Epidermal melanocyte (primary cell): ENCODE data around the gene SEMA6A.
A peak's percentile ranks its signal among the peaks of the same experiment; 100 is the strongest.

Experiments
- DNase-seq: peaks from one replicate; pipeline ENCODE4 v3.0.0; 2011; ENCODE audit warnings: low spot score; ENCODE audit not compliant: insufficient read length

The SEMA6A gene

DNA sequence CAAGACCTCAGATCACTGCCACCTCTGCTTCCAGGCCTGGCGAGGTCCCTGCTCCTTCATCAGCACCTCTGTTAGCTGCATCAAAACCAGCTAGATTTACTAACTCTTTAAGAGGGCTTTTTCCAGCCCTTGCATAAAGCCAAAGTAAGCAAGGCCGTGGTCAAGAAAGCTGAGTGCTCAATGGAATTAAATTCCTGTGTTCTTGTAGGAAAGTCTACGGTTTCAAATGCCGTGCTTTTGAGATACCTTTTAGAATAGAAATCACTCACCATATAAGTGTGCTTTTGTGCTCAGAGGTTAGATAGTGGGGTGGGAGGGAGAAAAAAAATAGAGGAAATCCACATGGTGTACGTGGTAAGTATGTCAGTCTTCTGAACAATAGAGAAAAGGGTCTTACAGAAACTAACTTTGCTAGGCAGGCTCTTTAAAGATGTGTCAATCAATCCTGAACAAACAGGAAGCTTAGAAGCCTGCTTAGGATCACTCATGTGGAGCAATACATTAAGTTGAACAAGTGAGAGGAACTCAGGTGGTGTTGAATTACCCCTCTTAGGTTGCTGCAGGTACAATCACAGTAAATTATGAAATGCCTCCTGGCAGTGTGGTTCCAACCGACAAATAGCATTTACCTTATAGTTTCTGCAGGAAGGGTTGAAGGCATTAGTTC is 79.7 kb downstream of the SEMA6A start:
- no peak for DNase-seq

DNA sequence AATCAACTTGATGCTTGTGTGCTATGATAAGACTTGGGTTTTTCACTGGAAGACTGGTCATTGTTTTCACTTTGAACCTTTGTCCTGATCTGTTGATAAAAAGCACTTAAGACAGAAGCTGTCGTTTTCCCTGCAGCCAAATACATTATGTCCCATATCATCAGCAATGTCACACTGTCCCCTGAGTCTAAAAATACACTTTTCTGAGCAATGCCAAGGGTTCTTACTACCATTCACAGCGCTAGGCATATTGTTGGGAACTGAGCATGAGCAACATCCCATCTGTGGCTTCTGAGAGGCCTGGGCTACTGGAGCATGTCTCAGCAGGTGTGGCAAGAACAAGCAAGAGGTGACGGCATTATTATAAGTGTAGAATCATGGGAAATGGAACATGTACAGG is 81.8 kb downstream of the SEMA6A start:
- DNase-seq, result no peak

DNA sequence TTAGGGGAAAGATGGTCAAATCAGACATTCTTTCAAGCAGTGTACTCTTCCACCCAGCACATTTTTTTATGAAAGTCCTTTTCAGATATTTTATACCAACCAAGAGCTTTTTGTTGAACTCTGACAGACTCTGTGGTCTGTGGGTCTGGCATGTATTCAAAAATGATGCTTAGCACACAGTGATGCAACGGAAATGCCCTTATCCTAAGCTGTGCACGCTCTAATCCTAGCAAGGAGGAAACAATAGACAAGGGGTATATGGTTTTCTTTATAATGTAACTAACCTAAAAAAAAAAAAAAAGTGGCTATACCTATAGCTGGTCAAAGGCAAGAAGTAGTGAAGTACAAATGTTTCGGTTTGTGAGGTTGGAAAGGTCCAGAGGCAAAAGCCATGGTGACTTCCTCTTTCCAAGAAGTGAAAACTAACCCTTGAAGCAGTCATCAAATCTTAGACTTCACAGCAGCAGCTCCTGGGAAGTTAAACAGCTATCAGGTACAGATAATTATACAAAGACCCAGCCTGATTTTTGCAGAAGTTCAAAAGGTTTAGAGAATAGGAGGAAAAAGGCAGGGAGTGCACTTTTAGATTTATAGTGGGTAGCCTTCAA is 82.5 kb downstream of the SEMA6A start:
- peak; percentile 89 for DNase-seq

DNA sequence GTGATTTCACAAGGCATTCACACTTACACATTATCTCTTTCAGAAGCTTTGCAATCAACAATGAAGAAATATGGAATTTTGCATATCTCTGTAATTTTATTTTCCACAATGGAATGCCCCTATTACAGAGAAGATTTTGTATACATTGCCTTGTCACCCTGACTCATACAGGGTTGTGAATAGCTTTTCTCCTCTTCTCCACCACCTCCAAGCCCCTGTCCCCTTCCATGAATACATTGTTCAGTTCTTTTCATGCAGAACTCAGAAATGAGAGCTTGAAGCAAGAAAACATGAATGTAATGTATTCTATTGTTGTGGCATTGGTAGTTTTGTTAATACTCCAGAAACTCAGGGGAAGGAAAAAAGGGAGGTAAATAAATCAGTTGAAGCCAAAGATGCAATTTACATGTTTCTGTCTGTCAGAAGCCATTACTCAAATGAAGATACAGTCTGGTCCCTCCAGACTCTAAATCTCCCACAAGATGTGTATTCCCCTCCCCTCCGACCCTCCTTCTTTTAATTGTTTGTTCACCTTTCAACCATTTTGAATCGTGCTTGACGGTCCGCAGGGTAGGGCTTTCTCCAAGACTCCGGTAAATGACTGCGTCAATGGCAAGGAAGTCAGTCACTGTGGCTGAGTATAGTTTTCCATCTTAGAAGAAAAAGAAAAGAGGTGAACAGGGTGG is 86.1 kb downstream of the SEMA6A start:
- DNase-seq, result no peak

DNA sequence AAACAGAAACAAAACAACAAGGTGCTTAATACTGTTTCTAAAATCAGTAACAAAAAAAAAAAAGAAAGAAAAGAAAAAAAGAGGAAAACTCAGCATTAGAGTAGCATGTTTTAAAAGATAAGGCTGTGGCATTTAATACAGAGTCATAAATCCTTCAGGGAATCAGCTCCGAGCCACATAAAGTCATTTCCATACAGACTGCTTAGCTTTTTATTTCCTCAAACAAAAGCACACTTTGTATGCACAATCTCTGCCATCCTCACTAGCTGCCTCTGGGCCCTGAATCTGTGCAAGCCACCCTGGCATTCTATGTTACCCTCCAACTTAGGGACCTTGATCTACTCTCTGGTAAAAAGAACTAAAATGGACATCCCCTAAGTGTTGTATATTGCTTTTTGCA is 87.6 kb downstream of the SEMA6A start:
- DNase-seq, result no peak

DNA sequence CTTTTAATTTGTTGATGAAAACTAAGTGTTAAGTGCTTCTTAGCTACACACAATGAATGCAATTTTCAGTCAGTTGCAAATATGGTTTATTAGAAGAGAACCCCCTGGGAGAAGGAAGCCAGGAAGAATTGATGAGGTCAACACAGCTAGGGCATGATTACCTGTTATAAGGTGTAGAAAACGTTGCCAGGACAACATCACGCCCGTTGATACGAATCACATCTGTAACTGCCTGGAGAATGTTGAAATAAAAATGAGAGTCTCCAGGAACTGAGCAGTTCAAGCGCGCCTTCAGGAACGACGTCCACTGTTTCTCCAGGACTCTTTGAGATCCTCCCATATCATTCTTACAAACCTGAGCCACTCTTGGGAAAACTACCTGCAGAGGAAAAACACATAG is 88.0 kb downstream of the SEMA6A start:
- DNase-seq, result no peak

DNA sequence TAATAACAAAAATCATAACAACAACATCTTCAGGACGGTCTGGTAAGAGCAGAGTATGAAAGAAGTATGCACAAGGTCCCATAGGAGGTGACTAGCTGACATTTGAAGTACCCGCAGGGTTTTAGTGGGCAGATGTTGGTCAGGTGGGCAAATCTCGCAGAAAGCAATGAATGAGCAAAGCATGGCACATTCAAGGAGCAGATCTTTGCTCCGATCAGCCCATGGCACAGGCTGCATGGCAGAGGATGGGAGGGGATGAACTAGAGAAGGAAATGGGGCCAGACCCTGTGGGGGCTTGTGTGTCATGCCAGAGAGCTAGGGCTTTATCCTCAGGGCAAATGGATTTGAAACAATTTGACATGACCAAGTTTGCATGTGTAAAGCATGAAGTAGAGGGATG is 90.0 kb downstream of the SEMA6A start:
- DNase-seq, result no peak

DNA sequence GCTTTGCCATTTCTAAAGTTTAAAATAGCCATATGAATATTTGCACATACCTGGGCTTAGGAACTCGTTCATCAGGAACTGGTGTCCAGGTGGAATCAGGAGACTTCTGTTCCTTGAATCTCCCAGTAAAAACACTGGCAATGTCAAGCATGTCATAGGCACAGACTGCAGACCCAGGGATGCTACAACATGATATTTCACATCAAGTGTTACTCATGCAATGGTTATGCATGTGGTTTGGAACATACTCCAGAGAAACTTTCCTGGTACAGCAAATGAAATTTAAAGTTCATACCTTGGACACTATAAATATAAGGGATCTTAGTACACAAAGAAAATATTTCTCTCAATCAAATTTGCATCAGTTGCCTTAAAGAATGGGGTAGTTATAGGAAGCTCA is 92.2 kb downstream of the SEMA6A start:
- DNase-seq, result no peak

DNA sequence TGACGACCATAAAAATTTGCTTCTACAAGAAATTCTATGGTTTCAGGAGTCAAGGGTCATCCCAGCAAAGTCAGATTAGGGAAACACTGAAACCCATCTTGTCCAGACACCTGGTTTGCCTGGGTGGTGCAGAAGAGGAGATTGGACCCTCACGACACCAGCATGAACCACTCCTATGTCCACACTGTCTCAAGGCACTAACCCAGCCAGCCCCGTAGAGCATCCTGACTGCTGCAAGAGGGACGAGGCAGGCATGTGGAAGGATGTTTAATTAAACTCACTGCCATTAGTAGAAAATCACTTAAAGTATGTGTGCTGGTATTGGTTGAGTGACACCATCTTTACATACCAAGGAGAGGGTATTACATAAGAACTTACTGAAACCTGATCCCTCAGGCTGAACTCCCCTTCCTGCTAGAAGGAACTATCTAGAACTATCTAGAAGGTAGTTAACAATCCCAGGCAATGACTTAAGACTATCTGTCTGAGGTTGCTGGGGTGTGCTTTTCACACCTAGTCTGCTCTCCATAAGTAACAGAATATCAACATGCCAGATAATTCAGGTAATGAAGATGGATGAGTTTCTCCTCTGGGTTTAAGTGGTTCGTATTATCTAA is 93.6 kb downstream of the SEMA6A start:
- no peak for DNase-seq

DNA sequence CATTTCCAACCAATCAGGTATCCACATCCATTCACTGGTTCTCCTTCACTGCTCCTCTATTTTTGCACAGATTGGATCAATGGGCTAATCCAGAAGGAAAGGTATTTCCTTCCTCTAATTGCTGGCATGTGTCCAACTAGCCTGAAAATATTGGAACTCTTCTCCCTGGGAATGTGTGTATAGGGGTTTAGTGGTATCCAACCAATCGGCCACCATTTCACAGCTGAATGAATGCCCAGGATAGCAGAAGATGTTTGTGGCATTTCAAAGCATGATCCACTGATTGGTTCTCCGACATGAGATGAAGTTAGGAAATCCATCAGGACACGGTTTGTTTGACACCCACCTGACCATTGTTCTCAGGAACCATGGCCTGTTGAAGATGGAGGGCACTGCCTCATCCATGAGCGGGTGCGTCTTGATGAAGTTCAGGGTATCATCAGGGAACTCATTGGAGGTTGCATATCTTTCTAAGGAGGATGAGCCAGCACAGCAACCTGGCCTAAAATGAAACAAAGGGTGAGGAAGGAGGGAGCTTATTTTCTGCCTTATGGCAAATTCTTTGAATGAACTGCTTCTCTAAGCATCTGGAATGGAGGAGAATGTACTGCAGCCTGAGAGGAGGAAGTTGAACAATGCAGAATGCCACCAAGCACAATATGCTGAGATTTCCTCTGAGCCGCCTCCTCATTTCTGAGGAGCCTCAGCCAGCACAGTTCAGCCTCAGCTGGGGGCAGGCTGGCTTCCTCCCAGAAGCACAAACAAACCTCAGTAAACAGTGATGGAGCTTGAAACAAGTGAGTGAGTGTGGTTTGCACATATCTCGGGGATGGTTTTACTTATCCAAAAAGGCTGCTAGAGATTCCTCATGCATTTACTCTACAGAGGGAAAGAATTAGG is 94.6 kb downstream of the SEMA6A start:
- DNase-seq, result no peak

DNA sequence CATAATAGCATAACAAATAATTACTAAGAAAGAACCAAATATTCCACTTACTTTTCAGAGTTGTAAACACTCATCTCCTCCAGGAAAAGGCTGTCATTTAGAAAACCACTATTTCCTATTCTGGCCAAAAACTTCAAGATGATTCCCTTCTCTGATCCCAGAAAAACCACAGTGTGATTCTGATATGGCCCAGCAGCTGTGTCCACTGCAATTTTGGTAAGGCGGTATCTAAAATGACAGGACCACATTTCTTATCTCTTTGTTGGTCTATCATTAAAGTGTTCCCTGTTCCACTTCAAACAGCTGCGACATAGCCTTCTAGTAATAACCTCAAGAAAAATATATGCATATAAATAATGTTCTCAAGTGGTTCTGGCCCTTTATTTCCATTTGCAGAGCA is 96.1 kb downstream of the SEMA6A start:
- no peak for DNase-seq

DNA sequence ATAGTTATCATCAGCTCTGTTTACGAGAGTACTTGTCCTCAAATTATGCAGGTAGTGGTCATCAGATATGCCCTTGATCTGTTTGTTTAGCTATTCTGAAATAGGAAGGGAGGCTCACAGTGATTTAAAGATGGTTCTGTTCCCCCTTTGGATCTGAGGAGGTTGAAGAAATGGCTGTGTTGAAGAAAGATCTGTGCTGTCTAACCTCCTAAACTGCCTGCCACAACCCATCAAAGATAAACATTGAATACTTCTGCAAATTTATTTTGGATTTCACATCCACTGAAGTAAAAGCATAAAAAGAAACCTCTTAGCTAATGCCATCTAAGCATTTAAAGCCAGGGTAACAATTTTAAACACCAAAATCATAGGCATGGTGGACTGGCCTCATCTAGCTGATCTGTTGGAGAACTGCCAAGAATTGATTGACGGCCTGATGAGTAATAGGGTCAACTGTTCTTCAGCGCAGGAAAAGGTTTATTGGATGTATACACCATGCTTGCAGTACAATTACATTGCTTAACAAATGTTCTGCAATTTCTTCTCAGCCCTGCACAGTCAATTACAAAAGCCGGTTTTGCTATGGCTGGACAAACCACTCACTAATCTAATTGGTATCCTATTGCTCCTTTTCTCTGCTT is 97.6 kb downstream of the SEMA6A start:
- DNase-seq, result no peak

DNA sequence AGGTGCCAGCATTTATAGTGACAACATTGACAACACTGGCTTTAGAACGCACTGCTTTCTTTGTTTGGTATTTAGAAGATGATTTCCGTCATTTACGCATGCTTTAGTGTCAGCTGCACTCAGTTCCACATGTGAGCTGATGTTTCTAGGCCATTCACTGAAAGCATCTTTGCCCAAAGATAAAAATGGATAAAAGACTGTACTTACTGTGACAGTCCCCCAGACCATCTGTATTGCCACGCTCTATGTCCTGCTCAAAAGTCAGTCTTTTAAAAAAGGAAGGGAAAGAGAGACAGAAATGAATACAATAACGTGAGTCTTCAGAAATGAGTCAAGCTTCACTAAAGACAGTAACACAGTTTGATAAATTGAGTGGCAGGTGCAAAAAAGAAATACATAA is 99.3 kb downstream of the SEMA6A start:
- DNase-seq, result no peak

DNA sequence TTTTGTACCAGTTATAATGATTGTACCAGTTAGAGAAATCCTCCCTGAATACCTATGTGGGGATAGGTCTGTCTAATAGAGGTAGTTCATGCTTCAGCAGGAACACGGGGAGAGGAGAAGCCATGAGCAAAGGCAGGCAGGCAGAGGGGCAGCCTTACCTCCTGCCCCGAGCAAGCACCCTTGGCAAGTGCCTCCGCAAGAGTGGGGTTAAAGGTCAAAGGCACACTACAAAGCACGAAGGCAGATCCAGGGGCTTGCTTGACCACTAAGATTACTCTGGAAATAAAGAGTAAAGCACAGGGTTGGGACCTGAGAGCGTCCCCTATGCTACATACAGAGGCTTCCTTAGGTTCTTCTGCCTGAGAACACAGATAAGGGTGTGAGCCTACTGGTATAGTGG is 100.9 kb downstream of the SEMA6A start:
- DNase-seq, result no peak

DNA sequence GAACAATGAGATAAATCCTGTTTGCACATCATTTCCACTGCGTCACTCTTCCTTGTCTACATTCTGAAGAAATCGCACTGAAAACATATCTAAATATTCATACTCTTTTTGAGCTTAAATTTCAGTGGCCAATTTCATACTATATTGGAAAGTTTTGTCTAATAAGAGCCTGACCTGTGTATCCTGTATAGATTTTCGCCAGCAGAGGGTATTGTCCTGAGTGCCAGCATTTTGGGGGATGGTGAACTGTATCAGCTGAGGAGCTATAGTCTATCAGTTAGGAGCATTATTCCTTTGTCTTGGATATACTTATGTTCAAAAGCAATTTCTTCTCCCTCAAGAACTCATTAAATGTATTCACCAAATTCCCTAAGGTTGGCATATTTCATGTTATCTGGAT is 102.3 kb downstream of the SEMA6A start:
- no peak for DNase-seq

DNA sequence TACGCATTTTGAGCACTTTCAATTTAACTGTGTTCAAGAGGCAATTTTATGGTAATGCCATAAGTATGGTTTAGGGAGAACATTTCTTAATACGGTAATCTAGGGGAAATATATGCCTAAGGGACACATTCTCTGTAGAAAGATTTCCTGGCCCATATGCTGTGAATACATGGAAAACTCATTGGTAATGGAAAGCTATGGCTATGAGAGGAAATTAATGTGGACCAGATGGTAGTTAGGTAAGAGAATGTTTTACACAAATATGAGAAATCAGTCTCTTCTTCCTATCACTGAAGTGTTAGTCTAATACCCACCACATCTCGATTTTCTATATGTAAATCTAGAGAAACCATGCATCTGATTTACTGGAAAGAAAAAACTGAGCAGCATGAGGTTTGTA is 105.0 kb downstream of the SEMA6A start:
- no peak for DNase-seq

DNA sequence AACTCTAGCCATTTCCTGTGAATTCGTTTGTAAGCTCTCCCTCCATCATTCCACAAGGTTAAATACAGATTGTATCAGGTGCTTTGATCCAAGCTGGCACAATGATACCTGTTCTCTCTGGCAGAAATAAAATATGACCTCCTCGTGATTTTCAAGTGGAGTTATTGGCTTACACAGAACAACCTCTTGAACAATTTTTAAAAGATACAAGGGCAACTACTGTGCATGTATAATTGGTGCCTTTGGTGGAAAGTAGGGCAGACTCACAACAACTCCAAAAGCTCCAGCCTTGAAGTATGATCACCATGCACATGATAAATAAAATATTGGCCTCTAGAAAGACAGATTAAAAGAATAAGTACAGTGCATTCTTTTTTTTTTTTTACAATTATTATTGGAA is 106.0 kb downstream of the SEMA6A start:
- no peak for DNase-seq

DNA sequence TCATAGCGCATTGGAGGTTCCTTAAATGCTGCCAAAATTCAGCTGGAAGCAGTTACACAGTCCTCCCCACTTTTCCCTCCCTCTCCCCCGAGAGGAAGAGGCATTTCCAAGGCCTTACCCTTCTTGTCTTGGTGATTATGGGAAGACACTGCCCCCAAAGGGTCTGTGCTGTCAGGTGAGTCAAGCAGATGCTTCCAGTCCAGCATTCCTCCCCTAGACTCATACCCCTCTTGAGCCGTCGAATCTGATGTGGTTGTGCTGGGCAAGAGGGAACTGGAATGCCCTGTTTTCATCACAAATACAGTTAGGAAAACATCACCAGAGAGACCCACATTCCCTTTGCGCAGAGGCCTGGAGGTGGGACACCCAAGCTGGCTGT is 107.2 kb downstream of the SEMA6A start:
- DNase-seq, result no peak

DNA sequence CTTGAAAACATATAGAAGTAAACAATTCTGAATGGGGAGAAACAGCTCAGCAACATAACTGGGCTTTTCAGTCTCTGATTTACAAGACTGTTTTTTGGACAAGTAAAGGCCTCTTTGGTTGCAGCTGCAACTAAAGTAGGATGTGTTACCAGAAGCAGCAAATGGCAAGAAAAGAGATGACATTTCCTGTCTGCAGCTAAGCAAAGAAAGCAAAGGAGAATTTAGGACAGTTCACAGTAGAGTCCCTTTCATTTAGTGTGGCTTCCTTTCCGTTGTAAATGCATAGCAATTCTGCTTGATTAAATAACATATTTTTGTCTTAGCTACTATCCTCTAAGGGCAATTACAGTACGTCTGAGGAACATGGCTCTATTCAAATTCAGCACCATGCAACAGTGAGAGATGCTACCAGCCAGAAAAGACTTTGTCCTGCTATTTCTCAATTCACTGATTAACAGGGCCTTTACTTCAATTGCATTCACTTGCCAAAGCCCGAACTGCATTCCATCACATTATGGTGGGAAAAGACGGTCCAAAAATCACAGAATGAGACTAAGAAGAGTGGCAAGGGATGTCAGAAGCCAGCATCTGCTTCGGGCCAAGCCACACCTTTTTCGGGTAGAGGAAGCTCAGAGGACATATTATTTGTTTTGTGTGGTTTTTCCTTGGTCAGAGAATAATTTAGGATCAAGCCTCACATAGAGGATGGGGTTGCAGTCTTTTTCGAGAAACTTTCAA is 107.7 kb downstream of the SEMA6A start:
- DNase-seq, result no peak

DNA sequence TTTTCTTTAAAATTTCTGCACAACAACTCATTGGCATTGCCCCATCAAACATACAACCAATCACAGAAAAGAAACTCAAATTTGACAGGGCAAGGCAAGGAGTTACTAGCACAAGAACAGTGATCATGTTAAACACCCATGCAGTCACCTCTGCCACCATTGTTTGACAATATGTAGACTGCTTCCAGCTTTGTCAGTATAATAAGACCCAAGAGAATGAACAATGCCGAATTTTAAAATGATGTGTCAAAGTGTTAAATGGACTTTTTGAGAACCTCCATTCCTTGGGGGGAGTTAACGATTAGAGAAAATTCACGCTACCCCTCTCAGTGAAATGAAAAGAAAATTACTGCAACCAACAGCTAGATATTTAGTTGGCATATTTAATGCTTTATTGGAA is 109.2 kb downstream of the SEMA6A start:
- no peak for DNase-seq
